Spinal cord (tissue), 10 donors: ENCODE measurements around the gene CRTC1. TPM values are rescaled to one million over a fixed set of nuclear protein-coding genes. Genes with fewer than 3 reads are reported as not detected.

Experiments used
- DNase-seq, 6 donors: peaks; one replicate each; pipeline versions ENCODE4 v3.0.0 to v3.0.0-alpha.2; 2013 to 2015; ENCODE audit warnings: low spot score in 6 of 6, low read depth in 4 of 6
- H3K27ac ChIP-seq: one replicate; pipeline ENCODE4 v1.5.1; 2013; ENCODE audit warnings: low read depth, low read length, control low read depth
- H3K27me3 ChIP-seq: one replicate; pipeline ENCODE4 v1.6.1; 2013; ENCODE audit warnings: low read length; ENCODE audit not compliant: control insufficient read depth, insufficient read depth
- H3K36me3 ChIP-seq: one replicate; pipeline ENCODE4 v1.6.1; 2013; ENCODE audit warnings: low read length; ENCODE audit not compliant: control insufficient read depth, insufficient read depth
- H3K4me1 ChIP-seq: one replicate; pipeline ENCODE4 v1.6.1; 2013; ENCODE audit warnings: low read length; ENCODE audit not compliant: control insufficient read depth, insufficient read depth
- H3K4me3 ChIP-seq: one replicate; pipeline ENCODE4 v1.5.1; 2013; ENCODE audit warnings: low read depth, low read length, control low read depth
- H3K9me3 ChIP-seq: one replicate; pipeline ENCODE4 v1.6.1; 2013; ENCODE audit warnings: low read length; ENCODE audit not compliant: control insufficient read depth, insufficient read depth
- WGBS: methylation state at CpG from one replicate; pipeline ENCODE4 v1.1.5; 2013; ENCODE audit warnings: missing lambda C conversion rate; ENCODE audit not compliant: insufficient coverage; 5-methylcytosine and 5-hydroxymethylcytosine counted together
- polyA plus RNA-seq, 2 donors: library from polyadenylated mRNA; unstranded; fragments of 120-200 nt; gene quantifications; one replicate each; pipeline ENCODE4 v1.2.1, GENCODE V29; 2013; ENCODE audit not compliant: insufficient read length in 2 of 2
- total RNA-seq, 2 donors: library from RNA; depleted of rRNA in 1 of 2; stranded (reverse); fragments of 120-200 nt in 1 of 2; fragments of >200 nt in 1 of 2; gene quantifications; one replicate each; pipeline versions ENCODE4 v1.2.3 to v1.2.4, GENCODE V29; 2013 to 2014
- donor health status: healthy.

Gene CRTC1
- total and polyA plus RNA-seq, 4 donors: 5.6 to 45.3 (median 26.3) TPM

- H3K4me1 ChIP-seq: peaks cover 55% of the 10 kb centered on the region
- DNase-seq: no peak
- H3K27ac ChIP-seq: no peak overlapping the region
These were observed 58.8 kb downstream of the CRTC1 start for GRCh38 chr19:18742324-18742723.

GRCh38 chr19:18742838-18743783 is 59.6 kb downstream of the CRTC1 start:
- H3K4me3 ChIP-seq: no peak overlapping the region
- no peaks in the 10 kb centered on the region for H3K9me3 ChIP-seq
- no peaks in the 10 kb centered on the region for H3K27me3 ChIP-seq
- H3K36me3 ChIP-seq: peaks cover 75% of the 10 kb centered on the region
- peaks cover 55% of the 10 kb centered on the region for H3K4me1 ChIP-seq
- WGBS: 58% methylated on average over 35 of the region's 38 CpGs
- DNase-seq: peak in 2 of 6 donors; percentile 55 to 63
- H3K27ac ChIP-seq: no peak overlapping the region

More at GRCh38 chr19:18742324-18742723, 58.8 kb downstream of the CRTC1 start:
- WGBS: 47% methylated on average over 12 of the region's 14 CpGs
- Histone ChIP-seq H3K27me3 (no peaks in the 10 kb centered on the region), H3K36me3 (peaks cover 72% of the 10 kb centered on the region), H3K9me3 (no peaks in the 10 kb centered on the region), H3K4me3 (no peak overlapping the region)

- no peak overlapping the region for H3K4me3 ChIP-seq
- H3K27ac ChIP-seq: no peak overlapping the region
- 90% methylated on average over 36 of the region's 36 CpGs for WGBS
- DNase-seq: no peak
- H3K27me3 ChIP-seq: no peaks in the 10 kb centered on the region
- peaks cover 54% of the 10 kb centered on the region for H3K4me1 ChIP-seq
- H3K9me3 ChIP-seq: no peaks in the 10 kb centered on the region
- peaks cover 72% of the 10 kb centered on the region for H3K36me3 ChIP-seq
These were observed 60.4 kb downstream of the CRTC1 start for GRCh38 chr19:18743784-18744418.

GRCh38 chr19:18745012-18745735 is 61.7 kb downstream of the CRTC1 start:
- Histone ChIP-seq H3K9me3 (no peaks in the 10 kb centered on the region), H3K27me3 (no peaks in the 10 kb centered on the region), H3K27ac (no peak overlapping the region), H3K36me3 (peaks cover 73% of the 10 kb centered on the region), H3K4me1 (peaks cover 47% of the 10 kb centered on the region), H3K4me3 (no peak overlapping the region)
- DNase-seq: no peak
- 86% methylated on average over 23 of the region's 26 CpGs for WGBS

GRCh38 chr19:18745931-18746330 is 62.5 kb downstream of the CRTC1 start:
- Histone ChIP-seq H3K27ac (no peak overlapping the region), H3K9me3 (no peaks in the 10 kb centered on the region), H3K4me1 (peaks cover 44% of the 10 kb centered on the region), H3K27me3 (no peaks in the 10 kb centered on the region), H3K4me3 (no peak overlapping the region), H3K36me3 (peaks cover 80% of the 10 kb centered on the region)
- 86% methylated on average over 5 of the region's 5 CpGs for WGBS
- DNase-seq: no peak

- no peak for DNase-seq
- no peaks in the 10 kb centered on the region for H3K9me3 ChIP-seq
- H3K4me1 ChIP-seq: peaks cover 37% of the 10 kb centered on the region
- 57% methylated on average over 17 of the region's 29 CpGs for WGBS
- no peaks in the 10 kb centered on the region for H3K27me3 ChIP-seq
- no peak overlapping the region for H3K27ac ChIP-seq
- no peak overlapping the region for H3K4me3 ChIP-seq
- peaks cover 84% of the 10 kb centered on the region for H3K36me3 ChIP-seq
These were observed 63.2 kb downstream of the CRTC1 start for GRCh38 chr19:18746401-18747325.

GRCh38 chr19:18749362-18750231 is 66.1 kb downstream of the CRTC1 start:
- no peak for DNase-seq
- H3K36me3 ChIP-seq: peaks cover 76% of the 10 kb centered on the region
- 87% methylated on average over 22 of the region's 23 CpGs for WGBS
- H3K27me3 ChIP-seq: no peaks in the 10 kb centered on the region
- peaks cover 15% of the 10 kb centered on the region for H3K4me1 ChIP-seq
- H3K9me3 ChIP-seq: no peaks in the 10 kb centered on the region
- no peak overlapping the region for H3K4me3 ChIP-seq
- no peak overlapping the region for H3K27ac ChIP-seq

- DNase-seq: no peak
- Histone ChIP-seq H3K27ac (no peak overlapping the region), H3K4me3 (no peak overlapping the region), H3K27me3 (no peaks in the 10 kb centered on the region), H3K36me3 (peaks cover 73% of the 10 kb centered on the region), H3K9me3 (no peaks in the 10 kb centered on the region), H3K4me1 (peaks cover 15% of the 10 kb centered on the region)
- 90% methylated on average over 19 of the region's 19 CpGs for WGBS
These were observed 67.0 kb downstream of the CRTC1 start for GRCh38 chr19:18750295-18750970.
